ENCODE results near the gene IRF5.

The IRF5 gene

GRCh38 chr7:128919881-128920799 lies 17.6 kb upstream of the IRF5 start:
- DNase-seq (ENCODE audit: low read depth in 1 of 2, low spot score in 1 of 2) = no peak

GRCh38 chr7:128920913-128921582 lies 16.7 kb upstream of the IRF5 start:
- no peak for DNase-seq (ENCODE audit: low read depth in 1 of 2, low spot score in 1 of 2)

GRCh38 chr7:128921866-128922440 lies 15.8 kb upstream of the IRF5 start:
- no peak for DNase-seq (ENCODE audit: low read depth in 1 of 2, low spot score in 1 of 2)

- no peak for DNase-seq (ENCODE audit: low read depth in 1 of 2, low spot score in 1 of 2)
Observed at GRCh38 chr7:128922496-128923410, 15.0 kb upstream of the IRF5 start.

GRCh38 chr7:128923411-128923800 lies 14.3 kb upstream of the IRF5 start:
- no peak for DNase-seq (ENCODE audit: low read depth in 1 of 2, low spot score in 1 of 2)

- no peak for DNase-seq (ENCODE audit: low read depth in 1 of 2, low spot score in 1 of 2)
Observed at GRCh38 chr7:128924707-128925588, 12.8 kb upstream of the IRF5 start.

- no peak for DNase-seq (ENCODE audit: low read depth in 1 of 2, low spot score in 1 of 2)
Observed at GRCh38 chr7:128928159-128928813, 9.4 kb upstream of the IRF5 start.

GRCh38 chr7:128928882-128929788 lies 8.6 kb upstream of the IRF5 start:
- no peak for DNase-seq (ENCODE audit: low read depth in 1 of 2, low spot score in 1 of 2)

GRCh38 chr7:128931190-128931798 lies 6.4 kb upstream of the IRF5 start:
- no peak for DNase-seq (ENCODE audit: low read depth in 1 of 2, low spot score in 1 of 2)

GRCh38 chr7:128931965-128932861 lies 5.5 kb upstream of the IRF5 start:
- DNase-seq (ENCODE audit: low read depth in 1 of 2, low spot score in 1 of 2) = no peak

- no peak for DNase-seq (ENCODE audit: low read depth in 1 of 2, low spot score in 1 of 2)
Observed at GRCh38 chr7:128932862-128933179, 4.9 kb upstream of the IRF5 start.

- DNase-seq (ENCODE audit: low read depth in 1 of 2, low spot score in 1 of 2) = no peak
Observed at GRCh38 chr7:128933180-128933891, 4.4 kb upstream of the IRF5 start.

- DNase-seq (ENCODE audit: low read depth in 1 of 2, low spot score in 1 of 2) = no peak
Observed at GRCh38 chr7:128934361-128935341, 3.1 kb upstream of the IRF5 start.

GRCh38 chr7:128935342-128935730 lies 2.4 kb upstream of the IRF5 start:
- DNase-seq (ENCODE audit: low read depth in 1 of 2, low spot score in 1 of 2) = no peak

- no peak for DNase-seq (ENCODE audit: low read depth in 1 of 2, low spot score in 1 of 2)
Observed at GRCh38 chr7:128936798-128937197, 929 bp upstream of the IRF5 start.

All from stimulated activated CD4-positive, alpha-beta T cell treated with anti-CD3 and anti-CD28 coated beads, Interleukin-15, amount 100 ng/mL, for 1 hour (primary cell).